ENCODE results near the gene SLC17A5. TPM values are rescaled to one million over a fixed set of nuclear protein-coding genes. Genes with fewer than 3 reads are reported as not detected.
"Not testable (repeated sequence)": the region's sequence is repeated elsewhere in the genome, so short reads cannot be mapped to it uniquely, and the experiment has no call there.

Gene SLC17A5
- total RNA-seq, 1 donor from 2014 or later, result 18.7 TPM

- no peak for FAIRE-seq
- peaks cover 4% of the 10 kb centered on the region for H3K36me3 ChIP-seq (ENCODE audit: control insufficient read depth, insufficient read depth, low read length)
Measured at GRCh38 chr6:73636048-73636447, 17.7 kb downstream of the SLC17A5 start.

DNA sequence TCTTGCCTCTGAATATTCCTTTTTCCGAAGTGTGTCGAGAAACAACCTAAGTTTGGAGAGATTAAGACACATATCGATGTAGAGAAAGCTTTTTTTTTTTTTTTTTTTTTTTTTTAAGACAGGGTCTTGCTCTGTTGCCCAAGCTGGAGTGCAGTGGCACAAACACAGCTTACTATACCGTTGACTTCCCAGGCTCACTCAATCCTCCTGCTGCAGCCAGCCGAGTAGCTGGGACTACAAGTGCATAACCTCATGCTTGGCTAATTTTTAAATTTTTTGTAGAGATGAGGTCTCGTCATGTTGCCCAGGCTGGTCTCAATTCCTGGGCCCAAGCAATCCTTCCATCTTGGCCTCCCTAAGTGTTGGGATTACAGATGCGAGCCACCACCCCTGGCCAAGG lies 21.4 kb downstream of the SLC17A5 start:
- no peak for FAIRE-seq
- H3K36me3 ChIP-seq (ENCODE audit: control insufficient read depth, insufficient read depth, low read length), result peaks cover 2% of the 10 kb centered on the region

More at GRCh38 chr6:73636048-73636447, 17.7 kb downstream of the SLC17A5 start:
- no peak for DNase-seq (ENCODE audit: low read depth)
- H3K27me3 ChIP-seq (ENCODE audit: control insufficient read depth, insufficient read depth, low read length), result no peaks in the 10 kb centered on the region
- no peak overlapping the region for H3K4me3 ChIP-seq (ENCODE audit: low read depth, low read length)
- TF ChIP-seq, protein P1, sequence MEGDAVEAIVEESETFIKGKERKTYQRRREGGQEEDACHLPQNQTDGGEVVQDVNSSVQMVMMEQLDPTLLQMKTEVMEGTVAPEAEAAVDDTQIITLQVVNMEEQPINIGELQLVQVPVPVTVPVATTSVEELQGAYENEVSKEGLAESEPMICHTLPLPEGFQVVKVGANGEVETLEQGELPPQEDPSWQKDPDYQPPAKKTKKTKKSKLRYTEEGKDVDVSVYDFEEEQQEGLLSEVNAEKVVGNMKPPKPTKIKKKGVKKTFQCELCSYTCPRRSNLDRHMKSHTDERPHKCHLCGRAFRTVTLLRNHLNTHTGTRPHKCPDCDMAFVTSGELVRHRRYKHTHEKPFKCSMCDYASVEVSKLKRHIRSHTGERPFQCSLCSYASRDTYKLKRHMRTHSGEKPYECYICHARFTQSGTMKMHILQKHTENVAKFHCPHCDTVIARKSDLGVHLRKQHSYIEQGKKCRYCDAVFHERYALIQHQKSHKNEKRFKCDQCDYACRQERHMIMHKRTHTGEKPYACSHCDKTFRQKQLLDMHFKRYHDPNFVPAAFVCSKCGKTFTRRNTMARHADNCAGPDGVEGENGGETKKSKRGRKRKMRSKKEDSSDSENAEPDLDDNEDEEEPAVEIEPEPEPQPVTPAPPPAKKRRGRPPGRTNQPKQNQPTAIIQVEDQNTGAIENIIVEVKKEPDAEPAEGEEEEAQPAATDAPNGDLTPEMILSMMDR (IDR thresholded peaks at IDR 0.05; ENCODE audit: insufficient read depth, low read length, severe bottlenecking), result no peak

GRCh38 chr6:73631849-73632248 lies 21.9 kb downstream of the SLC17A5 start:
- Histone ChIP-seq H3K27me3 (ENCODE audit: control insufficient read depth, insufficient read depth, low read length) (no peaks in the 10 kb centered on the region), H3K4me3 (ENCODE audit: low read depth, low read length) (no peak overlapping the region), H3K36me3 (ENCODE audit: control insufficient read depth, insufficient read depth, low read length) (peaks cover 2% of the 10 kb centered on the region)
- TF ChIP-seq, protein P1 (IDR thresholded peaks at IDR 0.05; ENCODE audit: insufficient read depth, low read length, severe bottlenecking), result no peak
- DNase-seq (ENCODE audit: low read depth), result peak; percentile 45
- no peak for FAIRE-seq

More for the DNA sequence above, 21.4 kb downstream of the SLC17A5 start:
- Histone ChIP-seq H3K27me3 (ENCODE audit: control insufficient read depth, insufficient read depth, low read length) (no peaks in the 10 kb centered on the region), H3K4me3 (ENCODE audit: low read depth, low read length) (no peak overlapping the region)
- TF ChIP-seq, protein P1 (IDR thresholded peaks at IDR 0.05; ENCODE audit: insufficient read depth, low read length, severe bottlenecking), result no peak
- DNase-seq (ENCODE audit: low read depth), result no peak

DNA sequence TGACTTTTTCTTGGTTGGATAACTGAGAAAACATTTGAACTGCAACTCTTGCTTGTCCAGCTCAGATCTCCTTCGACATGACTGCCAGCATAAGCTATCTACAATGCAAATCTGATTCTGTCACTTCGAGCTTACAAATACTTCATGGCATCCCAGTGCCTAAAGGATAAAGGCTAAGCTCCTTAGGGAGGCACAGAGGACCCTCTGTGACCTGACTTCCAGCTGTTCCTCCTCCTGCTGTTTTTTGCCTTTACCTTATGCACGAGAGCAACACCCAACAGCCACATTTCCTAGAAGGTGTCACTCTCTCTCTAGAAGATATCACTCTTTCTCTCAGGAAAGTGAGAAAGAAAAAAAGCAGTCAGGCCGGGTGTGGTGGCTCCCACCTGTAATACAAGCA lies 23.4 kb downstream of the SLC17A5 start:
- Histone ChIP-seq H3K36me3 (ENCODE audit: control insufficient read depth, insufficient read depth, low read length) (peaks cover 2% of the 10 kb centered on the region), H3K4me3 (ENCODE audit: low read depth, low read length) (no peak overlapping the region), H3K27me3 (ENCODE audit: control insufficient read depth, insufficient read depth, low read length) (no peaks in the 10 kb centered on the region)
- TF ChIP-seq, protein P1 (IDR thresholded peaks at IDR 0.05; ENCODE audit: insufficient read depth, low read length, severe bottlenecking), result no peak
- no peak for DNase-seq (ENCODE audit: low read depth)
- FAIRE-seq, result no peak

GRCh38 chr6:73624896-73625295 lies 28.9 kb downstream of the SLC17A5 start:
- TF ChIP-seq, protein P1 (IDR thresholded peaks at IDR 0.05; ENCODE audit: insufficient read depth, low read length, severe bottlenecking), result no peak
- Histone ChIP-seq H3K36me3 (ENCODE audit: control insufficient read depth, insufficient read depth, low read length) (no peaks in the 10 kb centered on the region), H3K27me3 (ENCODE audit: control insufficient read depth, insufficient read depth, low read length) (no peaks in the 10 kb centered on the region), H3K4me3 (ENCODE audit: low read depth, low read length) (no peak overlapping the region)
- FAIRE-seq (no peak), DNase-seq (ENCODE audit: low read depth) (no peak)

DNA sequence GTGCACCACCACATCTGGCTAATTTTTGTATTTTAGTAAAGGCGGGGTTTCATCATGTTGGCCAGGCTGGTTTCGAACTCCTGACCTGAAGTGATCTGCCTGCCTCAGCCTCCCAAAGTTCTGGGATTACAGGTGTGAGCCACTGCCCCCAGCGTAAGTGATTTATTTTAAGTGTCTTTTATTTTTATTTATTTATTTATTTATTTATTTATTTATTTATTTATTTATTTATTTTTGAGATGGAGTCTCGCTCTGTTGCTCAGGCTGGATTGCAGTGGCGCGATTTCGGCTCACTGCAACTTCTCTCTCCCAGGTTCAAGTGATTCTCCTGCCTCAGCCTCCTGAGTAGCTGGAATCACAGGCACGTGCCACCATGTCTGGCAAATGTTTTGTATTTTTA lies 30.3 kb downstream of the SLC17A5 start:
- not testable (repeated sequence) for H3K36me3 ChIP-seq (ENCODE audit: control insufficient read depth, insufficient read depth, low read length); FAIRE-seq; DNase-seq (ENCODE audit: low read depth)

DNA sequence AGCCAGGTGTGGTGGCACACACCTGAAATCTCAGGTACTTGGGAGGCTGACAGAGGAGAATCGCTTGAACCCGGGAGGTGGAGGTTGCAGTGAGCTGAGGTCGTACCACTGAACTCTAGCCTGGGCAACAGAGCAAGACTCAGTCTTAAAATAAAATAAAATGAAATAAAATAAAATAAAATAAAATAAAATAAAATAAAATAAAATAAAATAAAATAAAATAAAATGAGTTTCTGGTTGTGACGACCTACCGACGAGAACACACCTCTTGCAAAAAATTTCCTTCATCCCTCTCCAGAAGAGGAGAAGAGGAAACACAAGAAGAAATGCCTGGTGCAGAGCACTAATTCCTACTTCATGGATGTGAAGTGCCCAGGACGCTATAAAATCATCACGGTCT lies 35.7 kb downstream of the SLC17A5 start:
- not testable (repeated sequence) for H3K4me3 ChIP-seq (ENCODE audit: low read depth, low read length); H3K27me3 ChIP-seq (ENCODE audit: control insufficient read depth, insufficient read depth, low read length); DNase-seq (ENCODE audit: low read depth); FAIRE-seq; H3K36me3 ChIP-seq (ENCODE audit: control insufficient read depth, insufficient read depth, low read length)

More for the DNA sequence above, 30.3 kb downstream of the SLC17A5 start:
- H3K27me3 ChIP-seq (ENCODE audit: control insufficient read depth, insufficient read depth, low read length); H3K4me3 ChIP-seq (ENCODE audit: low read depth, low read length): not testable (repeated sequence)

Measured in bronchial epithelial cell (primary cell).